Daoy (cell line): Measurements from ENCODE around the gene PPM1M. TPM values are rescaled to one million over a fixed set of nuclear protein-coding genes. Genes with fewer than 3 reads are reported as not detected.

Source experiments
- DNase-seq: peaks from one replicate; pipeline ENCODE4 v3.0.0-alpha.2; 2015; ENCODE audit warnings: low read depth
- total RNA-seq: library from RNA; depleted of rRNA; stranded (reverse); fragments of >200 nt; shearing (Covaris generic); gene quantifications from 2 replicates; pipeline ENCODE4 v1.2.3, GENCODE V29; 2014

Gene PPM1M
- total RNA-seq, 1 experiment from 2014 or later: 6.6 TPM

DNA sequence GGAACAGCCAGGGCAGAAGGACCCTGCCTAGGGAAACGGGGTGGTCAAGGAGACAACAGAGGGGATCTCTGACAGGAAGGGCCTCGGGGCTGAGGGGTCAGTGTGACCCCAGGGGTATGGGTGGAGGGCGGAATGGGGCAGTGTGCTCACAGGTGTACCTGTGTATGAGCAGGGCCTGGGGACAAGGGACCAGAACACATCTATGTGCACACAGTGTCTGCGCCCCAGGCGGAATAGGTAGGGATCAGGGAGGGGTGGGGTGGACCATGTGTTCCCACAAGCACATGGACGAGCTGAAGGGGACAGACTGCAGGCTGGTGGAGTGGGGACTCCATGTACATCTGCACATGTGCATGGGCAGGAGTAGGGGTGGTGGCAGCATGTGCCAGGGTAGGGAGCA, 15.1 kb upstream of the PPM1M start:
- DNase-seq: no peak

- no peak for DNase-seq
Measured at GRCh38 chr3:52230889-52231499, 14.6 kb upstream of the PPM1M start.

- peak; percentile 69 for DNase-seq
Measured at GRCh38 chr3:52231502-52232278, 13.9 kb upstream of the PPM1M start.

DNA sequence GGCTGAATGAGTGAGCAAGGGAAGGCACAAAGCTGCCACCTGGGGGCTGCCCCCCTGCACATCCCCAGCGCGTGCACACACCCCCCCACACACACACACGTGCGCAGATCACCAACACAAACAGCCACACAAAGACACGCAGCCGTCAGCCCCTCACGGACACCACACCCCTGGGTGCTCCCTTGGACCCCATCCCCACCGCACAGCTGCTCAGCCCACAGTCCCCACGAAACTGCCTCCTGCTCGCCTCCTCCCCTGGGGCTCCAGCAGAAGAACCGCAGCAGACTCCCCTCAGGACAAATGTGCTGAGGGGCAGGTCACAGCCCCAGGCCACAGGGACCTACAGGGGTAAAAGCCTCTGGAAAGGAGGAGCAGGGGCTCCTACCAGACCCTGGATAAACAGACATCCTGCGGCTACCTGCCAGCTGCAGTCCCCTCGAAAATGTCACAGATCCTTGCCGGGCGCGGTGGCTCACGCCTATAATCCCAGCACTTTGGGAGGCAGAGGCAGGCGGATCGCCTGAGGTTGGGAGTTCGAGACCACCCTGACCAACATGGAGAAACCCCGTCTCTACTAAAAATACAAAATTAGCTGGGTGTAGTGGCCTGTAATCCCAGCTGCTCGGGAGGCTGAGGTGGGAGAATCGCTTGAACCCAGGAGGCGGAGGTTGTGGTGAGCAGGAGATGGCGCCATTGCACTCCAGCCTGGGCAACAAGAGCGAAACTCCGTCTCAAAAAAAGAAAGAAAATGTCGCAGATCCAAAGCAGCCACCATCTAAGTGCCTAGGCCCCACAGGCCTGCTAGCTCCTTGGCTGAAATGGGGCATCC, 13.1 kb upstream of the PPM1M start:
- DNase-seq: no peak

- DNase-seq: no peak
Measured at GRCh38 chr3:52233108-52233591, 12.4 kb upstream of the PPM1M start.

DNA sequence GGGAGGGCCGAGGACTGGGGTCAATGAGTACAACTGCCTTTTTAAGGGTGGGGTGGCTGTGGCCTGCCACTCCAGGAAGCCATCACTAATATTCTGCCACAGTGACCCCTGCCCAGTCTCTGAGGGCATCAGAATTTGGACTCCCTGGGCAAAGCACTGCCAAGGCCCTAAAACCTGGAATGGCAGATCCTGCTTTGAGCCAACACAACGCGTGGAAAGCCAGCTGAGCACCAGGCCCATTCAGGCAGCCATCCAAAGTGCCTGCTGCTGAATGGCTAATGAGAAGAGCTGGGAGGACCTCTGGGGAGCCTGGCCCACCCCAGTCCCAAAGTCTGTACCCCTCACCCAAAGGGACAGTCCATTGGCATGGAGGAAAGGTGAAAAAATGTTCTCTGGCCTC, 11.6 kb upstream of the PPM1M start:
- DNase-seq: no peak

- DNase-seq: no peak
Measured at GRCh38 chr3:52234516-52235447, 10.8 kb upstream of the PPM1M start.

GRCh38 chr3:52236424-52236886, 9.1 kb upstream of the PPM1M start:
- DNase-seq: no peak

- DNase-seq: no peak
Measured at GRCh38 chr3:52237006-52237656, 8.4 kb upstream of the PPM1M start.

- peak; percentile 90 for DNase-seq
Measured at GRCh38 chr3:52237657-52238172, 7.8 kb upstream of the PPM1M start.

GRCh38 chr3:52238193-52238760, 7.3 kb upstream of the PPM1M start:
- DNase-seq: no peak

DNA sequence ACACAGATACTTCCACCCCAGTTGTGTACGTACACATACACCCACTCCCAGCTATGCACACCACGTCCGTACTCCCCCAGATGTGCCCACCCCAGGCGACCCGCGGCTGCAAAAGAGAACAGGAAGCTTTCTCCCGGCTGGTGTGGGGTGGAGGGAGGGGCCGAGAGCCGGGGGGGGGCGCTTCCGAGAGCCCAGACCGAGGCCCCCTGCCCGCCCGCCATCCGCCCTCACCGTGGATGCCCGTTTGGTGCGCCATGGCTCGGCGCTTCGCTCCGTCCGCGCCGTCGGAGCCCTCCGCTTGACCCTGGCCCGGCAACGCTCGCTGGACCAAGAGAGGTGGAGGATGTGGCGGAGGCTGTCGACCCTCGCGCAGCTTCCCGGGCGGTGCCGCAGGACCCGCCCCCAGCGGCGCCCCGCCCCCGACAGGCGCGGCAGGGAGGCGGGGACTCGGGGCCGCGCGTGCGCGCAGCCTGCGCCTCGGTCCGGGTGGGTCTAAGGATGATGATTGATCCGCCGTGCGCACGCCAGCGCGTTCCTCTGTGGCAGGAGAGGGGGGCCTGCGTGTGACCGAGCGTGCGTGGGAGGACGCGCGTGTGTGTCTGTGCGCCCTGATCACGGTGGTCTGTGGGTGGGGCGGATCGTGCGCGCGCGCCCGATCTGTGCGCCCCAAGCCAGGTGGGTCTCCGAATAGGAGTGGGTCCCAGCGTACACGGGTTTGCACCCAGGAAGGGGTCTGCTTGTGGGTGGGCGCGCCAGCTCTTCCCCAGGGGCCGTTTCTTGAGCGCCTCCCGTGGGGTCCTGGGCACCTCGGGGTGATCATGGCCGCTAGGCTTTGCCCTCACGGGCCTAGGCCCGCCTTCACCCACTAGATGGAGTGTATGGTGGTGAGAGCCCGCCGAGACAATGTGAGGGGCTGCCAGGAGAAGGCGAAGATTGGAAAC, 6.5 kb upstream of the PPM1M start, which contains the start of gene TWF2:
Gene TWF2 (minus strand): TSS at position 398 of the 941 bp plus-strand sequence. CDS start 142 bp downstream, at position 256.
- peak; percentile 85 for DNase-seq

- peak; percentile 59 for DNase-seq
Measured at GRCh38 chr3:52240059-52240885, 5.3 kb upstream of the PPM1M start.

DNA sequence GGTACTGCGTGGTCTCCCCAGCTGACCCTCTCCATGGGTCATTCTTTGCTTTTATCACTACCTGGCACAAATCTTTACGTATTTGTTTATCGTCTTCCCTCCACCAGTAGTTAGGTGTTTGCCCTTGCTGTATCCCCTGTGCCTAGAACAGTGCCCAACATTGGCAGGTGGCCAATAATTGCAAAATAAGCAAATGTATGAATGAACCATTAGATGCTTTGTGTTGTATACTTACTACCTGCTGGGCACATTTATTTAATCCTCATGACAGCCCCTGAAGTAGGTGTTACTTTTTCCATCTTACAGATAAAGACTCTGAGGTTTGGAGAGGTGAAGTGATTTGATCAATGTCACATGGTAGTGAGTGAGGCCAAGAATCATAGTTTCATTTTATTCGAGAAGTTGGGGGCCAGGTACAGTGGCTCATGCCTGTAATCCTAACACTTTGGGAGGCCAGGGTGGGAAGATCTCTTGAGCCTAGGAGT, 4.6 kb upstream of the PPM1M start:
- DNase-seq: no peak

GRCh38 chr3:52242039-52242438, 3.5 kb upstream of the PPM1M start:
- DNase-seq: no peak

GRCh38 chr3:52243791-52244628, 1.5 kb upstream of the PPM1M start:
- peak; percentile 73 for DNase-seq

GRCh38 chr3:52246264-52246620, 683 bp downstream of the PPM1M start:
- no peak for DNase-seq
